Muscle layer of duodenum (tissue), 2 donors: ENCODE results near the gene PEAK1.

ENCODE experiments used
- H3K27ac ChIP-seq: one replicate; pipeline ENCODE4 v1.7.0; 2013; ENCODE audit warnings: mild to moderate bottlenecking, low read length
- H3K27me3 ChIP-seq: one replicate; pipeline ENCODE4 v1.7.0; 2013; ENCODE audit warnings: low read depth, mild to moderate bottlenecking, control low read depth, low read length
- H3K36me3 ChIP-seq, 2 donors: one replicate each; pipeline ENCODE4 v1.7.0; 2013; ENCODE audit warnings: low read length in 2 of 2, control low read depth in 1 of 2, mild to moderate bottlenecking in 1 of 2; ENCODE audit not compliant: insufficient read depth in 2 of 2, control insufficient read depth in 1 of 2
- H3K4me1 ChIP-seq, 2 donors: one replicate each; pipeline ENCODE4 v1.7.0; 2013; ENCODE audit warnings: low read length in 2 of 2, mild to moderate bottlenecking in 2 of 2, control low read depth in 1 of 2, moderate library complexity in 1 of 2; ENCODE audit not compliant: insufficient read depth in 2 of 2, control insufficient read depth in 1 of 2
- H3K4me3 ChIP-seq, 2 donors: one replicate each; pipeline ENCODE4 v1.7.0; 2013; ENCODE audit warnings: low read length in 2 of 2, low read depth in 1 of 2, mild to moderate bottlenecking in 1 of 2
- H3K9me3 ChIP-seq, 2 donors: one replicate each; pipeline ENCODE4 v1.7.0; 2013; ENCODE audit warnings: low read length in 2 of 2, control low read depth in 1 of 2, mild to moderate bottlenecking in 1 of 2; ENCODE audit not compliant: control insufficient read depth in 1 of 2
- donor health status: healthy.

PEAK1 gene

GRCh38 chr15:77221174-77221573 is 198.7 kb downstream of the PEAK1 start:
- no peaks in the 10 kb centered on the region for H3K36me3 ChIP-seq
- H3K4me3 ChIP-seq = no peak overlapping the region
- H3K9me3 ChIP-seq = no peaks in the 10 kb centered on the region
- no peaks in the 10 kb centered on the region for H3K4me1 ChIP-seq
- H3K27ac ChIP-seq = no peak overlapping the region
- no peaks in the 10 kb centered on the region for H3K27me3 ChIP-seq

DNA sequence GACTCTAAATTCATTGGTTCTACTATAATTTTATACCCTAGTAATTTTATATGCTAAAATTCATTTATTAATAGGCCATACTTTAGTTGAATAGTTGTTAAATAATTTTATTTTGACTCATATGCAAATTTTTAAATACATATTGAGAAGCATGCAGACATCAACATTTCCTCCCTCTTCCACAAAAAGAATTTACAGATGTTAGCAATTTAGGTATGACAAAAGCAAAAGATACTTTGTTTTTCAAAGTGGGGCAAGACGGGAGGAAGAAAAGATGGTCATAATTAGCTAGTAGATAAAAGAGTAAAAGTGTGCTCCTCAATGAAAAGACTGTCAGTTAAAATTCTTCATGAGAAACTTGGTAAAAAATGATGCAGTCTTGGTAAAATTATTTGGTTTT is 200.1 kb downstream of the PEAK1 start:
- H3K36me3 ChIP-seq = no peaks in the 10 kb centered on the region
- no peaks in the 10 kb centered on the region for H3K27me3 ChIP-seq
- H3K4me3 ChIP-seq = no peak overlapping the region
- no peaks in the 10 kb centered on the region for H3K4me1 ChIP-seq
- no peak overlapping the region for H3K27ac ChIP-seq
- no peaks in the 10 kb centered on the region for H3K9me3 ChIP-seq

DNA sequence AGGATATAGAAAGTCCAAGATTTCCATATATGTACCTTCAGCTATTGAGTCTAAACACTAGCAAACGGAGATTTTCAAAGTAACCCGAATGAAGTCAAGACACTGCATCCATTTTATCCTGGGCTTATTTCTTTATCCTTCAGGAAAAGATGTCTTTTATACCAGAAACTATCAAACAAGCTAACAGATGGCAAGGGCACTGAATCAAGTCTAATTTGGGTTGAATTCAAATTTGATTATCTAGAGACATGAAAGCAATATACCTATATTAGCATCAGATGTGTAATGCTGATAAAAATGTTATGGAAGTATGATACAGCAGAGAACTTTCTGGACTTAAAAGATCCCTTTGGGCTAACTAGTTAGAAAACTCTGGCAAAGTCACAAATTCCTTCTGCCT is 210.7 kb downstream of the PEAK1 start:
- H3K9me3 ChIP-seq = no peaks in the 10 kb centered on the region
- no peaks in the 10 kb centered on the region for H3K36me3 ChIP-seq
- H3K27ac ChIP-seq = no peak overlapping the region
- H3K4me3 ChIP-seq = no peak overlapping the region
- H3K4me1 ChIP-seq = no peaks in the 10 kb centered on the region
- no peaks in the 10 kb centered on the region for H3K27me3 ChIP-seq

GRCh38 chr15:77208241-77208640 is 211.7 kb downstream of the PEAK1 start:
- no peaks in the 10 kb centered on the region for H3K9me3 ChIP-seq
- H3K4me1 ChIP-seq = no peaks in the 10 kb centered on the region
- H3K27me3 ChIP-seq = no peaks in the 10 kb centered on the region
- H3K4me3 ChIP-seq = no peak overlapping the region
- no peaks in the 10 kb centered on the region for H3K36me3 ChIP-seq
- H3K27ac ChIP-seq = no peak overlapping the region

DNA sequence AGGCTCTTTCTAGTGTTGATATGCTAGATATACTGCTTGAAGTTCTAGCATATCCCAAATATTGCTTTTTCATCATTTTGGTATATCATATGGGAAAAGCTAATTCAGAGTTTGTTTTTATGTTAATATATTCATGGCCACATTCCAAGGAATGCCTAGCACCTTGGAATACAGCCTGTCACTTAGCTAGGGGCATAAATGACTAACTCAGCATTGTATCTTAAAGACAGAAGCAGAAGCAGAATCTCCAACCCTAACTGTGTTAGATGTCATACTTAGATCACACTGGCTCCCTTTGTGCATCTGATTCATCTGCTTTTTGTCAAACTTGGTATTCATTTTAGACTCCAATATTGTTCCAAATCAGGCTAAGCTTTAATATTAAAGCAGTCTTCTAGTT is 218.2 kb downstream of the PEAK1 start:
- H3K9me3 ChIP-seq = peaks cover 8 to 12% of the 10 kb centered on the region in 2 donors
- H3K4me3 ChIP-seq = no peak overlapping the region
- H3K36me3 ChIP-seq = peaks cover 7 to 18% of the 10 kb centered on the region in 2 donors
- no peaks in the 10 kb centered on the region for H3K27me3 ChIP-seq
- no peak overlapping the region for H3K27ac ChIP-seq
- no peaks in the 10 kb centered on the region for H3K4me1 ChIP-seq

- H3K27me3 ChIP-seq = no peaks in the 10 kb centered on the region
- H3K27ac ChIP-seq = no peak overlapping the region
- H3K36me3 ChIP-seq = peaks cover 7 to 18% of the 10 kb centered on the region in 2 donors
- H3K9me3 ChIP-seq = peaks cover 8 to 12% of the 10 kb centered on the region in 2 donors
- no peak overlapping the region for H3K4me3 ChIP-seq
- no peaks in the 10 kb centered on the region for H3K4me1 ChIP-seq
Measured at GRCh38 chr15:77196381-77196780, 223.5 kb downstream of the PEAK1 start.

GRCh38 chr15:77195586-77195985 is 224.3 kb downstream of the PEAK1 start:
- no peaks in the 10 kb centered on the region for H3K27me3 ChIP-seq
- peaks cover 7 to 18% of the 10 kb centered on the region in 2 donors for H3K36me3 ChIP-seq
- no peak overlapping the region for H3K4me3 ChIP-seq
- no peaks in the 10 kb centered on the region for H3K4me1 ChIP-seq
- no peak overlapping the region for H3K27ac ChIP-seq
- H3K9me3 ChIP-seq = peaks cover 8 to 12% of the 10 kb centered on the region in 2 donors

DNA sequence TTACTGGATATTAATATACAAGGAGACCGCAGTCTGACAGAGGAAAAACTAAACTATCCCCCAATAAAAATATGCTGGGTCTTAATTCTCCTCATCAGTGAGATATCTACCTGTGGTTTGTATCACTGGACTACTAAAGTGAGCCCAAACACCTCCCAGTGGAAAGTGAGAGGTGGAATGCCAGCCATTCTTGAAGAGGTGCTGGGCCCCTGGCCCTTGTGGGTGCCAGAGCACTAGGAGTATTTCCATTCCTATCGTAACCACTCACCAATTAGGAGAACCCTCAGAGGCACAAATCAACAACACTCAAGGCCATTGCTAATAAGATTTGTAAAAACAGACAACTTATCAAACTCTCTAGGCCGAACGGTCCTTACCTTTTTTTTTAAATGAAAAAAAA is 227.5 kb downstream of the PEAK1 start:
- Histone ChIP-seq H3K27me3 (no peaks in the 10 kb centered on the region), H3K9me3 (no peaks in the 10 kb centered on the region), H3K4me1 (no peaks in the 10 kb centered on the region), H3K36me3 (no peaks in the 10 kb centered on the region), H3K4me3 (no peak overlapping the region), H3K27ac (no peak overlapping the region)

GRCh38 chr15:77191230-77191834 is 228.6 kb downstream of the PEAK1 start:
- H3K27ac ChIP-seq = no peak overlapping the region
- H3K4me3 ChIP-seq = no peak overlapping the region
- no peaks in the 10 kb centered on the region for H3K9me3 ChIP-seq
- no peaks in the 10 kb centered on the region for H3K4me1 ChIP-seq
- H3K36me3 ChIP-seq = no peaks in the 10 kb centered on the region
- no peaks in the 10 kb centered on the region for H3K27me3 ChIP-seq

DNA sequence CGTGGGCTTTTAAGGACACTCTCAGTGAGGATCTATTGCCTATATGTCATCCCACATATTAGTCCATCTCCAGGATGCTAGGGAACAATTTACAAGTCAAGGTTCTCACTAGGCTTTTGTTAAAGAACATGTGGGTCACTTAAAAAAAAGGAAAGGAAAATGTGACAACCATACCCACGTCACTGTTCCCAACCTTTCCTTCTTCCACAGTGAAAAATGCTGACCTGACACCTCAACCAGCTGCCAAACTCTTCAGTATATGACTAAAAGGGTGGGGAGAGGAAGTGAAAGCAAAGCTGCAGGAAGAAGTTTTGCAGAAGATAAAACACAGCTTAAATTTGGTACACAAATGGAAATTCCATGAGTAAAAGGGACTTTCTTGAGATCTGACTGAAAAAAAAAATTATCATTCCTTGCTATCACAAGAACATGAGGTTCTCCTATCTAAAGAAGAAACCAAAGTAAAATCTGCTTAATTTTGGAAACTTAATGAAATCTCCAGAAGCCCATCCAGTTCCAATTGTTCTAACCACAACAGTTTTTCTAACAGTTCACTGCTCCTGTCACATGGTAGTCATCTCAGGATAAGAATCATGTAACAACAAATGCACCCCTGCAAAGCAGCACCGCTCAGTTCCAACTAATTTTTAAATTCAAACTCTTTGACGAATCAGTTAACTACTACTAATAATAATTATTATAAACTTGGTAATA is 232.0 kb downstream of the PEAK1 start:
- H3K27ac ChIP-seq = peak overlapping the region; percentile 50
- no peaks in the 10 kb centered on the region for H3K9me3 ChIP-seq
- no peaks in the 10 kb centered on the region for H3K4me1 ChIP-seq
- no peaks in the 10 kb centered on the region for H3K27me3 ChIP-seq
- no peaks in the 10 kb centered on the region for H3K36me3 ChIP-seq
- no peak overlapping the region for H3K4me3 ChIP-seq

- Histone ChIP-seq H3K36me3 (peaks cover 0 to 2% of the 10 kb centered on the region in 2 donors), H3K4me1 (no peaks in the 10 kb centered on the region)
Measured at GRCh38 chr15:77186594-77187011, 233.3 kb downstream of the PEAK1 start.

More at GRCh38 chr15:77186594-77187011, 233.3 kb downstream of the PEAK1 start:
- Histone ChIP-seq H3K9me3 (no peaks in the 10 kb centered on the region), H3K4me3 (no peak overlapping the region), H3K27me3 (no peaks in the 10 kb centered on the region), H3K27ac (peak overlapping the region; percentile 50)
